Stimulated activated CD4-positive, alpha-beta T cell treated with anti-CD3 and anti-CD28 coated beads, TNF-alpha, amount 100 ng/mL, for 48 hours (primary cell): ENCODE results near the gene VTN.
"Not testable (repeated sequence)": the region's sequence is repeated elsewhere in the genome, so short reads cannot be mapped to it uniquely, and the experiment has no call there.

Experiments used
- DNase-seq, 3 donors: peaks; one replicate each; pipeline ENCODE4 v3.0.0-alpha.2; 2020; ENCODE audit warnings: low read depth in 3 of 3

VTN gene

DNA sequence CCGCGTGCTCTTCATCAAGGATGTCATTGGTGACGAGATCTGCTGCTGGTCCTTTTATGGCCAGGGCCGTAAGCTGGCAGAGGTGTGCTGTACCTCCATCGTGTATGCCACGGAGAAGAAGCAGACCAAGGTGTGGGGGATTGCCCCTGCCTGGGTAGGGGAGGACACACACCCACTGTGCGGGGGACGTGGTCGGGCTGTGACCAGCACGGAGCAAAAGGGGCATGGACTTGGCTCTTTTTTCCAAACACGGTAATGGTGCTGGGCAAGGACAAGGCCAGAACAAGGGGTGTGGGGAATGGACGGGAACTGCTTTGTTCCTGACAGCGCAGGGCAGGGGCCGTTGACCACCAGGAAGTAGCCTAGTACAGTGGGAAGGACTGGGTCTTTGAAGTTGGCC, 27.8 kb downstream of the VTN start:
- DNase-seq = no peak

- no peak for DNase-seq
Measured at GRCh38 chr17:28341516-28341915, 28.6 kb downstream of the VTN start.

DNA sequence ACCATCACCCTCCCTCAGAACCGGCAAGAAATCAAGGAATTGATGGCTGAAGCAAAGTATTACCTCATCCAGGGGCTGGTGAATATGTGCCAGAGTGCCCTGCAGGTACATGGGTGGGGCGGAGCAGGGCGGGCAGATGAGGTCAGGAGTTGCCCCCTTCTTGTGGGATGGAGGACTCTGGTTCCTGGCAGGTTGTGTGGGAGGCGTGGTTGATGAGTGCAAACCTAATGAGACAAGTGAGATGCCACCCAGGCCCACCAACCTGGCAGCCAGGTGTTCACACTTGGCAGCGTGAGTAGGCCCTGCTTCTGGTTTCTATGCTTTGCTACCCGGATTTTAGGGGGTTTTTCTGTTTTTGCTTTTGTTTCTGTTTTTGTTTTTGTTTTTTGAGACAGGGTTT, 29.7 kb downstream of the VTN start:
- DNase-seq = no peak

GRCh38 chr17:28339431-28339830, 30.7 kb downstream of the VTN start:
- DNase-seq = no peak

- not testable (repeated sequence) for DNase-seq
Measured at GRCh38 chr17:28338769-28339212, 31.3 kb downstream of the VTN start.

- DNase-seq = no peak
Measured at GRCh38 chr17:28338056-28338768, 31.9 kb downstream of the VTN start.

DNA sequence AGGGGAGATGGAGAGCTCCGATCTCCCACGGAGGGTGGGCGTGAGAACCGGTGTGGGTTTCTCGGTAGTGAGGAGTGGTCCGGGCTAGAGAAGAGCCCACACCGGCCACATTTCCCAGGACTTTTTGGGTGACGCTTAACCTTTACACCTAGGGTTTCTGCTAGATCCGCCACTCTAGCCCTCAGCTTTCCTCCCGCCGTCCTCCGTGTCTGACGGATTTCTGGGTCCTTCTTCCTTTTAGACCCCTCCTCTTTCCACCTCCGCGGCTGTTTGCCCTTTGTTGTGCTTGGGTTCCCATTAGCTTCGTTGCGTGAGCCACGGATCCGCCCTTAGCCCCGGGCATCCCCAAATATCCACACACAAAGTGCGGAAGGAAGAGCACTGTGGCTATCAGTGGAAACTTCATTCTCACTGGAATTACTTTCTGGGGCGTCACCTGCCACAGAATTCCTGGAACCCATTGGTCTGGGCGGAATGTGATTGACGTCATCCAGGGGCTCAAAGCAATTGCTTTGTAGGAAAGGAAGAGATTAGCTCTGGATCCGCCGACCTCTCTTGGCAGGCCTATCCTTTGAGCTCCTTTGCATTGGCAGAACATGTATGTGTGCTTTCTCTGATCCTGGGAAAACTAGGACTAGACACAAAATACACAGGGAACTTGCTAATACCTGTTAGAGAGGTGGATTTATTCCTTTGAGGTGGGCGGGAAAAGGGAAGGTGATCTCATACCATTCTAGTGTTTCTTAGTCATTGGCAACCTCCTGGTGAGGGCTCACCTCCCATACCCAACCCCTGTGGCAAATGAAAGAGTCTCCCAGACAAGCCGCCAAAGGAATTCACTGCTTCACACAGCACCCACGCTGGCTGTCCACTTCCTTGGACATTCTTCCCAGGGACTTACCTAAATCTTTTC, 33.9 kb downstream of the VTN start:
- peak in 1 of 3 donors; percentile 14 for DNase-seq

DNA sequence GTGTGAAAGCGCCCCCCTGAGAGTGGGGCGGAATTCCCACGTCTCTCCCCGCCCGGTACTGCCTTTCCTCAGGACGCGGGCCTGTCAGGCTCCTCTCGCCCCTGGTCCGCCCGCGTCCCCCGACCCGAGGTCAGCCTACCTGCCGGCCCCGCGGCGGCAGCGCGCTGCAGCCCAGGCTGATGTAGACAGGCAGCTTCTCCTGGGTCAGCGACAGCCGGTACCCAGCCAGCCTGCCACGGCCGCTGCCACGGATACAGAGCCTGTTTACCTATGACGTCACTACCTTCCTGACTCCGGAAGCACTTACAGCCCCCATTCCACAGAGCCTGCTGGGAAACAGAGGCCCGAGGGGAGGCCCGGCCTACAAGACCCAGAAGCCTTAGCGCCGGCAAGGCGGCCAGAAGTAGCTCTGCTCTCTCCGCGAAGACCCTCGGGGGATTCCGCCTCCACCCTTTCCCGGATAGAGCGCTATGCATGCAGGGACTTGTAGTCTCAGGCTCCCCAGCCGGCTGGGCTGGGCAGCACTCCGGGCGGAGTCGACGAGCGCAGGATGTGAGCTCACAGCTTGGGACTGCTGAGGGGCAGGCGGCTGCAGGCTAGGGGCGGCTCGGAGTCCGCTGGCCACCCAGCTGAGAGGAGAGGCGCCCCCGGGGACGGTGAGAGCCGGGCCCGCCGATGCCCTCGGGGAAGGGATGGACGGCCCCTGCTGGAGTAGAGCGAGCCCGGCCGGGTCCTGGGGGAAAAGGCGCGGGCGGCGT, 34.7 kb downstream of the VTN start, which contains the start of the genes IFT20 and TNFAIP1:
Gene IFT20 (minus strand): TSS at position 272 of the 758 bp plus-strand sequence. CDS start 3,487 bp downstream, outside the sequence.
Gene TNFAIP1 (plus strand): TSS at position 561 of the 758 bp plus-strand sequence. CDS start 3,761 bp downstream, outside the sequence.
- DNase-seq = peak; percentile 92 to 99 (median 95)

- DNase-seq = no peak
Measured at GRCh38 chr17:28334666-28335200, 35.4 kb downstream of the VTN start.

GRCh38 chr17:28334171-28334570, 35.9 kb downstream of the VTN start:
- no peak for DNase-seq

GRCh38 chr17:28333083-28333746, 36.9 kb downstream of the VTN start:
- DNase-seq = no peak

DNA sequence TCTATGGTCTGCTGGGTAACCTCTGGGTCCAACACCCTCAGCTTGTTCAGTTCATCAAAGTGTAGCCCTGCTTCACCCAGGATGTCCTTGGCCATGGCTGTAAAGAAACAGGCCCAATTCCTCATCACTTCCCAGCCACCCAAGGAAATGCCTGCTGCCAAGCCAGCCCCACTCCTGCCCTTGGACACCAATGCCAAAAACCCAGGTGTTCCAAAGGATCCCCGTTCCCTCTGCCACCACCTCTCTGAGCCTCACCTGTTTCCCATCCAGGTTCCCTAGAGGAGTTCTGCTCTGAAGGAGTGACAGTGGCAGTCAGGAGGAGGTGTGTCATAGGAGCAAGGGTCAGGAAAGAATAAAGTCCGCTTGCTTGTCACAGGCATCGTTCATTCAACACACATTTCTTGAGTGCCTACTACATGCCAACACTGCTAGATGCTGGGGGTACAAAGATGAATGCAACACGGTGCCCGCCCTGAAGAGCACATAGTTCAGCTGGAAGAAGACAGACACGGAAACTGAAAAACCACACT, 38.2 kb downstream of the VTN start:
- no peak for DNase-seq

GRCh38 chr17:28330671-28331070, 39.4 kb downstream of the VTN start:
- no peak for DNase-seq

DNA sequence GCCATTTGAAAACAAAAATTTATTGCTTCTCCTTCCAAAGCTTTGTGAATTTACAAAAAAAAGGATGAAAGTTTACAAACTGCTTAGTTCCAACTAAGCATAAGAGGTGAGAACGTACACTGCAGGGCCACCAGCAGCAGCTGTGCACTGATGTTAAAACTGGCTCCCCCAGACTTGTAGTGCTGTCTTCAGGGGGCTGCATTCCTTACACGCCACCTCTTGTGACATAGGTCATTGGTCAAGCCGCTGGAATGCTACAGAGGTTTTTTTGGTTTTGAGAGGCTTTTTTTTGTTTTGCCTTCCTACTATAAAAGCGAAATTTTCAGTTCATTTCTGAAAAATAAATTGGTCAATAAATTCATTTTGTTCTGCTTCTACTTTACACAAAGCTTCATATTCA, 41.8 kb downstream of the VTN start:
- no peak for DNase-seq

- no peak for DNase-seq
Measured at GRCh38 chr17:28327709-28328108, 42.4 kb downstream of the VTN start.

DNA sequence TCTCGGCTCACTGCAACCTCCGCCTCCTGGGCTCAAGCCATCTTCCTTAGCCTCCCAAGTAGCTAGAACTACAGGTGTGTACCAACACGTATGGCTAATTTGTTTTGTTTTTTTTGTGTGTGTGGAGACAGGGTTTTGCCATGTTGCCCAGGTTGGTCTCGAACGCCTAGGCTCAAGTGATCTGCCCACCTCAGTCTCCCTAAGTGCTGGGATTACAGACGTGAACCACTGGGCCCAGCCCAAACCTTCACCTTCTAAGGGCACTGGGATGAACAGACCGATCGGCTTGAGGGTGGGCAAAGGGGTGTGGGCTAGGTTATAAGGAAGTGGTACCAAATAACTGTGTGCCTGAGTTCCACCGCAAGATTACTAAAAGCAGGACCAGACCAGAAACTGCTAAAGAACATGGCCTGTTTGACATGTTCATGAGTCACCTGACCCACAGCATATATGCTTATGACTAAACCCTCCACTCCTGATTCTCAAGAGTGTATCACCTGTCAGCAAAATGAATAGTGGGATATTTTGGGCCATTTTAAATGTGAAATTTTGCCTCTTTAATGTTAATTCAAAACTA, 43.0 kb downstream of the VTN start:
- peak in 1 of 3 donors; percentile 16 for DNase-seq

GRCh38 chr17:28326114-28326513, 44.0 kb downstream of the VTN start:
- no peak for DNase-seq

GRCh38 chr17:28325211-28325610, 44.9 kb downstream of the VTN start:
- DNase-seq = no peak

GRCh38 chr17:28324781-28325180, 45.3 kb downstream of the VTN start:
- no peak for DNase-seq

DNA sequence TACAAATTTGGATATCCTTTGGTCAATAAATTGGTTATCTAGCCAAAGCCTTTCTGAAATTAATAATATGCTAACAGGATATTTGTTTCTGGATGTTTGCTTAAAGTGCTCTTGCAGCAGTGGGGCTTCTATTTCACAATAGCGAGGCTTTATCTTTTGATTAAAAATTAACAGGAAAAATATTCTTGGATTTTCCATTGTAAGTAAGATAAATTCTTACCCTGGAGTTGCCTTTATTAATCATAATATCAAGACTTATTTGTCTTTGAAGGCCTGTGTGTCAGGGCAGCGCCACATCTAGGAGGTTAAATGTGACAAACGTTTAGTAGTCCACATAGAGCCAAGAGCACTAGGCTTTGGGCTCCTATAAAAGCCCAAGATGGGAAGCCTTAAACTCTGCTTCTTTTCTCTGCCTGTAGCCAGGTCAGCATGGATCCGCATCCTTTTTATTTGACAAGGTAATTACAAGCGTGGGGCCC, 45.8 kb downstream of the VTN start:
- no peak for DNase-seq
